DOHH2 (cell line): ENCODE results near the gene RUNX2.

Experiments
- EZH2phosphoT487 ChIP-seq: fragments of 200-600 bp; sonication (generic); IDR thresholded peaks from 2 replicates; pipeline ENCODE4 v1.6.1; 2017; ENCODE audit warnings: borderline replicate concordance, mild to moderate bottlenecking, antibody characterized with exemption, low read length, moderate library complexity, mixed read lengths
- TF ChIP-seq, protein P1 (sequence below): fragments of 200-600 bp; sonication (generic); IDR thresholded peaks from one replicate; pipeline ENCODE4 v1.5.1; 2014; ENCODE audit warnings: antibody characterized with exemption, mild to moderate bottlenecking, low read depth, low read length; ENCODE audit not compliant: poor library complexity, severe bottlenecking

DNA sequence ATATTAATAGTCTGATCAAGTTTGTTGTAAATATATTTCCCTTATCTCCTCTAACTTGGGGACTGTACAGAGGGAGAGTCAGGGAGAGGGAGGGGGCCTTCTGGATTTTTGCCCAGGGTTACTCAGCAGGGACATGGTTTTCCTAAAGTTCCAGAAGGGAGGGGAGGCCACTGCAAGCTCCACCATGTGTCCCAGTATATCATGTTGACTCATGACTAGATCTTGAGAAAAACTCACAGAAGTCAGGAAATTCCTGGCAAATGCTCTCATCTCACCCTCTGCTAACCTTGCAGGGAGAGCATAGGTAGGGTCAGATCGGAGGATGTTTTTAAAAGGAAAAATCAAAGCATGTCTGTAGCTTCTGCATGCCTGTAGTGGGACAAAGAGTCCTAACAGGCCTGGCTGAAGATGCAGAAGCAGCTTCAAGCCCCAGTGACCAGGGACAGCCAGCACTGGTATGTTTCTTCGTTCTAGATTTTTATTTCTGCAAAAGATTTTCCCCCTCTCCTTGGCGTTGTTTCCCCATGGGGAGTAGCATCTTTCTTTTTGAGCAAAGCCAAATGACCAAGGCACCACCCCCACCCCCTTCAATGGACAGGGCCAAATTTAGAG lies 322.5 kb downstream of the RUNX2 start:
- TF ChIP-seq, protein P1, sequence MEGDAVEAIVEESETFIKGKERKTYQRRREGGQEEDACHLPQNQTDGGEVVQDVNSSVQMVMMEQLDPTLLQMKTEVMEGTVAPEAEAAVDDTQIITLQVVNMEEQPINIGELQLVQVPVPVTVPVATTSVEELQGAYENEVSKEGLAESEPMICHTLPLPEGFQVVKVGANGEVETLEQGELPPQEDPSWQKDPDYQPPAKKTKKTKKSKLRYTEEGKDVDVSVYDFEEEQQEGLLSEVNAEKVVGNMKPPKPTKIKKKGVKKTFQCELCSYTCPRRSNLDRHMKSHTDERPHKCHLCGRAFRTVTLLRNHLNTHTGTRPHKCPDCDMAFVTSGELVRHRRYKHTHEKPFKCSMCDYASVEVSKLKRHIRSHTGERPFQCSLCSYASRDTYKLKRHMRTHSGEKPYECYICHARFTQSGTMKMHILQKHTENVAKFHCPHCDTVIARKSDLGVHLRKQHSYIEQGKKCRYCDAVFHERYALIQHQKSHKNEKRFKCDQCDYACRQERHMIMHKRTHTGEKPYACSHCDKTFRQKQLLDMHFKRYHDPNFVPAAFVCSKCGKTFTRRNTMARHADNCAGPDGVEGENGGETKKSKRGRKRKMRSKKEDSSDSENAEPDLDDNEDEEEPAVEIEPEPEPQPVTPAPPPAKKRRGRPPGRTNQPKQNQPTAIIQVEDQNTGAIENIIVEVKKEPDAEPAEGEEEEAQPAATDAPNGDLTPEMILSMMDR: no peak
- TF ChIP-seq EZH2phosphoT487: no peak
